WTC11 (cell line): Measurements from ENCODE around the gene CSKMT. TPM values are rescaled to one million over a fixed set of nuclear protein-coding genes. Genes with fewer than 3 reads are reported as not detected.

Source experiments
- ATAC-seq: fragments of 200-7000 bp; cut with Tn5 transposase; 2 replicates; pipeline ENCODE4 v1.10.0; 2021; ENCODE audit warnings: mild to moderate bottlenecking, moderate library complexity
- CTCF ChIA-PET: fragments of 300-600 bp; sonication (Branson Sonifier 250); formaldehyde crosslinking; loops from one replicate; lab custom pipeline; 2021; ENCODE audit warnings: antibody characterized with exemption; lab: Charles Lee
- POLR2A ChIA-PET: fragments of 350-600 bp; sonication (Branson Sonifier 250); formaldehyde crosslinking; loops from one replicate; lab custom pipeline; 2021; ENCODE audit warnings: antibody characterized with exemption; lab: Charles Lee
- DNase-seq: peaks from one replicate; pipeline ENCODE4 v3.0.0; 2021; ENCODE audit warnings: low spot score
- H3K27ac Mint-ChIP-seq: 2 replicates; pipeline ENCODE4 v1.8.0; 2021; ENCODE audit warnings: mixed read lengths
- H3K27me3 Mint-ChIP-seq: 2 replicates; pipeline ENCODE4 v1.8.0; 2021; ENCODE audit warnings: low read depth, mild to moderate bottlenecking, moderate library complexity, mixed read lengths
- H3K36me3 Mint-ChIP-seq: 2 replicates; pipeline ENCODE4 v1.8.0; 2021; ENCODE audit warnings: mixed read lengths
- H3K4me1 Mint-ChIP-seq: 2 replicates; pipeline ENCODE4 v1.8.0; 2022; ENCODE audit warnings: mixed read lengths
- H3K4me3 Mint-ChIP-seq: 2 replicates; pipeline ENCODE4 v1.8.0; 2021; ENCODE audit warnings: mild to moderate bottlenecking, moderate library complexity, mixed read lengths
- H3K9me3 Mint-ChIP-seq: 2 replicates; pipeline ENCODE4 v1.8.0; 2021; ENCODE audit warnings: mixed read lengths
- ATF3 ChIP-seq: sonication (generic); formaldehyde crosslinking; conservative IDR thresholded peaks from 2 replicates; pipeline ENCODE4 v1.8.1; 2022; ENCODE audit warnings: mild to moderate bottlenecking, missing genetic modification reagents
- CTCF ChIP-seq: fragments of 200-600 bp; IDR thresholded peaks from 2 replicates; pipeline ENCODE4 v1.8.0; 2022; ENCODE audit warnings: antibody characterized with exemption
- EMX1 ChIP-seq: fragments of 250-450 bp; sonication (Bioruptor Pico); IDR thresholded peaks from 2 replicates; pipeline ENCODE4 v1.8.0; 2021; ENCODE audit warnings: mild to moderate bottlenecking
- FOXJ3 ChIP-seq: sonication (generic); formaldehyde crosslinking; IDR thresholded peaks from 2 replicates; pipeline ENCODE4 v1.9.0; 2021; ENCODE audit warnings: missing genetic modification reagents, mild to moderate bottlenecking, borderline replicate concordance
- FOXK1 ChIP-seq: sonication (generic); formaldehyde crosslinking; IDR thresholded peaks from 2 replicates; pipeline ENCODE4 v1.8.0; 2022; ENCODE audit warnings: mild to moderate bottlenecking, moderate library complexity, missing genetic modification reagents
- HMGA2 ChIP-seq: fragments of 250-450 bp; sonication (Bioruptor Pico); IDR thresholded peaks from 2 replicates; pipeline ENCODE4 v1.4.0; 2021; ENCODE audit warnings: mild to moderate bottlenecking, moderate library complexity
- MXD4 ChIP-seq: fragments of 250-450 bp; sonication (Bioruptor Pico); IDR thresholded peaks from 2 replicates; pipeline ENCODE4 v1.8.0; 2021; ENCODE audit warnings: mild to moderate bottlenecking, moderate library complexity, borderline replicate concordance
- SMAD3 ChIP-seq: sonication (generic); formaldehyde crosslinking; IDR thresholded peaks from 2 replicates; pipeline ENCODE4 v1.8.0; 2022; ENCODE audit warnings: missing genetic modification reagents, mild to moderate bottlenecking, borderline replicate concordance
- TEAD1 ChIP-seq: sonication (generic); formaldehyde crosslinking; IDR thresholded peaks from 2 replicates; pipeline ENCODE4 v1.8.0; 2022; ENCODE audit warnings: mild to moderate bottlenecking, missing genetic modification reagents
- ZMAT4 ChIP-seq: fragments of 250-450 bp; sonication (Bioruptor Pico); IDR thresholded peaks from 2 replicates; pipeline ENCODE4 v1.9.0; 2021; ENCODE audit warnings: mild to moderate bottlenecking
- ZNF416 ChIP-seq: fragments of 250-450 bp; sonication (Bioruptor Pico); IDR thresholded peaks from 2 replicates; pipeline ENCODE4 v1.9.0; 2021; ENCODE audit warnings: mild to moderate bottlenecking, inconsistent platforms
- ZNF423 ChIP-seq: fragments of 250-450 bp; sonication (Bioruptor Pico); IDR thresholded peaks from 2 replicates; pipeline ENCODE4 v2.1.2; 2022; ENCODE audit warnings: mild to moderate bottlenecking, moderate library complexity
- ZNF425 ChIP-seq: fragments of 250-450 bp; sonication (Bioruptor Pico); conservative IDR thresholded peaks from 2 replicates; pipeline ENCODE4 v1.9.0; 2021; ENCODE audit warnings: mild to moderate bottlenecking
- ZNF532 ChIP-seq: fragments of 250-450 bp; sonication (Bioruptor Pico); IDR thresholded peaks from 2 replicates; pipeline ENCODE4 v1.9.0; 2021; ENCODE audit warnings: mild to moderate bottlenecking, borderline replicate concordance
- ZNF671 ChIP-seq: fragments of 250-450 bp; sonication (Bioruptor Pico); IDR thresholded peaks from 2 replicates; pipeline ENCODE4 v1.8.0; 2021; ENCODE audit warnings: mild to moderate bottlenecking
- total RNA-seq: library from RNA; stranded (reverse); gene quantifications from 3 replicates; pipeline ENCODE4 v1.2.3, GENCODE V29; 2021
- TF ChIP-seq, protein P1 (sequence below): sonication (generic); formaldehyde crosslinking; IDR thresholded peaks from 2 replicates; pipeline ENCODE4 v1.8.0; 2022; ENCODE audit warnings: mild to moderate bottlenecking, missing genetic modification reagents
- TF ChIP-seq, protein P2 (sequence below): sonication (generic); formaldehyde crosslinking; IDR thresholded peaks from 2 replicates; pipeline ENCODE4 v1.8.1; 2022; ENCODE audit warnings: low read depth, missing genetic modification reagents, borderline replicate concordance
- TF ChIP-seq, protein P3 (sequence below): sonication (generic); formaldehyde crosslinking; IDR thresholded peaks from 2 replicates; pipeline ENCODE4 v1.8.0; 2022; ENCODE audit warnings: mild to moderate bottlenecking, missing genetic modification reagents

CSKMT gene
- total RNA-seq, 1 experiment from 2014 or later, result 75.6 TPM

- TF ChIP-seq CTCF (no peak), FOXJ3 (CRISPR knock-in tag) (no peak)
- TF ChIP-seq, protein P1, sequence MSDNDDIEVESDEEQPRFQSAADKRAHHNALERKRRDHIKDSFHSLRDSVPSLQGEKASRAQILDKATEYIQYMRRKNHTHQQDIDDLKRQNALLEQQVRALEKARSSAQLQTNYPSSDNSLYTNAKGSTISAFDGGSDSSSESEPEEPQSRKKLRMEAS (CRISPR knock-in tag), result 0 out of 2 replicates have a peak, but pooled peaks have one; percentile 17
Measured at GRCh38 chr11:62665599-62666258, 617 bp downstream of the CSKMT start (continued).

GRCh38 chr11:62666259-62666926 lies 1.3 kb downstream of the CSKMT start:
- H3K27me3 Mint-ChIP-seq, result no peaks in the 10 kb centered on the region
- DNase-seq (no peak), ATAC-seq (no peak)
- peaks cover 30% of the 10 kb centered on the region for H3K36me3 Mint-ChIP-seq
- peak overlapping the region; percentile 88 for H3K27ac Mint-ChIP-seq
- H3K9me3 Mint-ChIP-seq, result no peaks in the 10 kb centered on the region
- H3K4me1 Mint-ChIP-seq, result peaks cover 20% of the 10 kb centered on the region
- CTCF ChIA-PET, result interaction anchor here (0.8 to 1.9 kb wide), 5 partner anchors 28 to 122 kb away, joined by 3 to 12 read pairs (median 3); partner anchors contain the start of gene TUT1
- H3K4me3 Mint-ChIP-seq, result peak overlapping the region; percentile 97
- POLR2A ChIA-PET, result interaction anchor here (1.1 to 3.2 kb wide), 9 partner anchors 8 to 190 kb away, joined by 3 to 42 read pairs (median 13); partner anchors contain the start of genes B3GAT3, BSCL2, GANAB and GNG3
- TF ChIP-seq, protein P1 (CRISPR knock-in tag), result no peak
- TF ChIP-seq ZNF423 (CRISPR knock-in tag) (no peak), ZNF532 (CRISPR knock-in tag) (0 out of 2 replicates have a peak, but pooled peaks have one; percentile 55), HMGA2 (no peak), TEAD1 (no peak), SMAD3 (no peak), ATF3 (CRISPR knock-in tag) (no peak), ZMAT4 (CRISPR knock-in tag) (no peak), FOXK1 (no peak), ZNF671 (CRISPR knock-in tag) (no peak; the same call in 1 of the 2 replicates), MXD4 (no peak), ZNF416 (peak; percentile 20; the same call in 1 of the 2 replicates), EMX1 (peak; percentile 85; the same call in 1 of the 2 replicates), ZNF425 (peak; percentile 56; the same call in 1 of the 2 replicates), CTCF (no peak)
- TF ChIP-seq, protein P2, sequence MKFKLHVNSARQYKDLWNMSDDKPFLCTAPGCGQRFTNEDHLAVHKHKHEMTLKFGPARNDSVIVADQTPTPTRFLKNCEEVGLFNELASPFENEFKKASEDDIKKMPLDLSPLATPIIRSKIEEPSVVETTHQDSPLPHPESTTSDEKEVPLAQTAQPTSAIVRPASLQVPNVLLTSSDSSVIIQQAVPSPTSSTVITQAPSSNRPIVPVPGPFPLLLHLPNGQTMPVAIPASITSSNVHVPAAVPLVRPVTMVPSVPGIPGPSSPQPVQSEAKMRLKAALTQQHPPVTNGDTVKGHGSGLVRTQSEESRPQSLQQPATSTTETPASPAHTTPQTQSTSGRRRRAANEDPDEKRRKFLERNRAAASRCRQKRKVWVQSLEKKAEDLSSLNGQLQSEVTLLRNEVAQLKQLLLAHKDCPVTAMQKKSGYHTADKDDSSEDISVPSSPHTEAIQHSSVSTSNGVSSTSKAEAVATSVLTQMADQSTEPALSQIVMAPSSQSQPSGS (CRISPR knock-in tag), result no peak
- TF ChIP-seq, protein P3, sequence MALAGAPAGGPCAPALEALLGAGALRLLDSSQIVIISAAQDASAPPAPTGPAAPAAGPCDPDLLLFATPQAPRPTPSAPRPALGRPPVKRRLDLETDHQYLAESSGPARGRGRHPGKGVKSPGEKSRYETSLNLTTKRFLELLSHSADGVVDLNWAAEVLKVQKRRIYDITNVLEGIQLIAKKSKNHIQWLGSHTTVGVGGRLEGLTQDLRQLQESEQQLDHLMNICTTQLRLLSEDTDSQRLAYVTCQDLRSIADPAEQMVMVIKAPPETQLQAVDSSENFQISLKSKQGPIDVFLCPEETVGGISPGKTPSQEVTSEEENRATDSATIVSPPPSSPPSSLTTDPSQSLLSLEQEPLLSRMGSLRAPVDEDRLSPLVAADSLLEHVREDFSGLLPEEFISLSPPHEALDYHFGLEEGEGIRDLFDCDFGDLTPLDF (CRISPR knock-in tag), result no peak
